Natural killer cell (primary cell): Measurements from ENCODE around the gene ZEB2. TPM values are rescaled to one million over a fixed set of nuclear protein-coding genes. Genes with fewer than 3 reads are reported as not detected.

Experiments used
- ATAC-seq, 3 donors: fragments of 150-1000 bp in 2 of 3; fragments of 200-7000 bp in 1 of 3; cut with Tn5 transposase; 1 replicate in 1 of 3; 2 replicates in 2 of 3; pipeline ENCODE4 v1.10.0; 2021; ENCODE audit warnings: mild to moderate bottlenecking in 2 of 3, moderate library complexity in 2 of 3
- DNase-seq, 2 donors: peaks; one replicate each; pipeline versions ENCODE4 v3.0.0 to v3.0.0-alpha.2; 2013 to 2021; ENCODE audit warnings: mixed read lengths in 1 of 2
- H3K27ac ChIP-seq: one replicate; pipeline ENCODE4 v1.5.1; 2013; ENCODE audit warnings: mild to moderate bottlenecking, low read length
- H3K27me3 ChIP-seq: one replicate; pipeline ENCODE4 v1.6.1; 2013; ENCODE audit warnings: low read length; ENCODE audit not compliant: control insufficient read depth, insufficient read depth
- H3K36me3 ChIP-seq: one replicate; pipeline ENCODE4 v1.6.1; 2013; ENCODE audit warnings: low read length; ENCODE audit not compliant: control insufficient read depth, insufficient read depth
- H3K4me1 ChIP-seq: one replicate; pipeline ENCODE4 v1.6.1; 2013; ENCODE audit warnings: low read length; ENCODE audit not compliant: control insufficient read depth, insufficient read depth
- H3K4me3 ChIP-seq: one replicate; pipeline ENCODE4 v1.5.1; 2013; ENCODE audit warnings: low read length
- H3K9me3 ChIP-seq: one replicate; pipeline ENCODE4 v1.6.1; 2013; ENCODE audit warnings: low read length; ENCODE audit not compliant: control insufficient read depth, insufficient read depth
- H3K27ac Mint-ChIP-seq, 2 donors: one replicate each; pipeline ENCODE4 v1.8.0; 2022; ENCODE audit warnings: mild to moderate bottlenecking in 2 of 2, mixed read lengths in 2 of 2, moderate library complexity in 1 of 2
- H3K27me3 Mint-ChIP-seq, 2 donors: one replicate each; pipeline ENCODE4 v1.8.0; 2022; ENCODE audit warnings: low read depth in 2 of 2, mixed read lengths in 2 of 2
- H3K36me3 Mint-ChIP-seq: one replicate; pipeline ENCODE4 v1.8.0; 2022; ENCODE audit warnings: mixed read lengths
- H3K4me1 Mint-ChIP-seq, 2 donors: one replicate each; pipeline ENCODE4 v1.8.0; 2022; ENCODE audit warnings: mixed read lengths in 2 of 2
- H3K4me3 Mint-ChIP-seq: one replicate; pipeline ENCODE4 v1.8.0; 2022; ENCODE audit warnings: mild to moderate bottlenecking, moderate library complexity, mixed read lengths
- H3K9me3 Mint-ChIP-seq, 2 donors: one replicate each; pipeline ENCODE4 v1.8.0; 2022; ENCODE audit warnings: mixed read lengths in 2 of 2
- CTCF ChIP-seq: fragments of 200-600 bp; IDR thresholded peaks from one replicate; pipeline ENCODE4 v1.8.0; 2022; ENCODE audit warnings: antibody characterized with exemption
- WGBS: methylation state at CpG from one replicate; pipeline ENCODE4 v1.1.7; 2013; ENCODE audit warnings: missing lambda C conversion rate; ENCODE audit not compliant: insufficient coverage; 5-methylcytosine and 5-hydroxymethylcytosine counted together
- intact Hi-C: fragments of 100-400 bp; cut with micrococcal nuclease; formaldehyde crosslinking; loops from one replicate; pipeline ENCODE4 v1.14.2; 2022
- total RNA-seq, 4 donors: library from RNA; stranded (reverse); fragments of 120-200 nt in 1 of 4; gene quantifications; one replicate each; pipeline versions ENCODE4 v1.2.3 to v1.2.4, GENCODE V29; 2013 to 2022

Gene ZEB2
- total RNA-seq, 3 donors from 2014 or later (not counting 1 experiment from before 2014, with no cell fraction given): 718 to 1,143 (median 944) TPM

DNA sequence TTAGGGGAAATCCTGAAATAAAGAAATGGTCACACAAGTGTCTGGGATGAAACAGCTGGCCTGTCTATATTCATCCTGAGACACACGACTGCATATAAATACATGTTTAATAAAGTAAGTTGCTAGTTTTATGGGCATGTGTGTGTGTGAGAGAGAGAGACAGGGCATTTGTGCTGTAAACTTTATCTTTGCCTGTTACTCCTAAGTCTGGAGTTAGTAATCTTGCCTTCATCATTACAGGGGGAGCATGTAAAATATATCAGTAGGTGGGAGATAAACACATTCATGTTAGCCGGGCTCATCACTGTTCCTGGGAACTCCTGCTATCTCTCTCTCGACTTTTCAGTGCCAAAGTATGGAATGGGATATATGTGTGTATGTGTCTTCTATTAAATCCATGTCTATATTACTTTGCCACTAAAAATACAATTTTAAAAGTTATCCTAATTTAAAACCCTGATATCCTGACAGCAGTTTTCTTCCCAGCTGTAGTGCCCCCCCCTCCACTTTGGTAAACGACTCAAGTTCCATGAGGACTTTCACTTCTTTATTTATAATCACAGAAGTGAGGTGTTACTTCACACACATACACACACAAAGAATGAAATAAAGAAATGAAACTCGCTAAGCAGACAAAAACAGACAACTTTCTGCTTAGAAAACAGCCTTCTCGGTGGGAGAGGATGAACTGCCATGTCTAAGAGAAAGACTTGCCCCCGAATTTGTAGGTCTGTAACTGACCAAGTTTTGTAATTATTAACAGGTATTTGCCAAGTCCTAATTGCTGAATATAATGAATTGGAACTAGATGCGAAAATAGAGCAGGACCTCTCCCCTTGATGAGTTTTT is 947 bp downstream of the ZEB2 start:
- H3K9me3 Mint-ChIP-seq: peaks cover 0 to 2% of the 10 kb centered on the region in 2 donors
- H3K4me1 Mint-ChIP-seq: peaks cover 36% of the 10 kb centered on the region in 2 donors
- no peak overlapping the region for H3K27ac Mint-ChIP-seq
- Histone ChIP-seq H3K27me3 (no peaks in the 10 kb centered on the region), H3K4me1 (peaks cover 24% of the 10 kb centered on the region), H3K4me3 (peak overlapping the region; percentile 85), H3K36me3 (peaks cover 8% of the 10 kb centered on the region), H3K9me3 (no peaks in the 10 kb centered on the region), H3K27ac (peak overlapping the region; percentile 99)
- peaks cover 0 to 5% of the 10 kb centered on the region in 2 donors for H3K27me3 Mint-ChIP-seq
- peaks cover 18% of the 10 kb centered on the region for H3K36me3 Mint-ChIP-seq
- no peak for ATAC-seq
- intact Hi-C loops: loop anchor here (2.0 kb wide), 1 partner anchor 14 kb away; no protein-coding TSS in a partner anchor
- no peak overlapping the region for H3K4me3 Mint-ChIP-seq
- WGBS: 8% methylated on average over 5 of the region's 8 CpGs
- DNase-seq: peak in 1 of 2 donors; percentile 29
- no peak for TF ChIP-seq CTCF

GRCh38 chr2:144517866-144518747 is 1.8 kb downstream of the ZEB2 start:
- H3K36me3 Mint-ChIP-seq: peaks cover 20% of the 10 kb centered on the region
- intact Hi-C loops: loop anchor here (1.0 to 2.0 kb wide), 3 partner anchors 10 to 141 kb away; no protein-coding TSS in a partner anchor
- peaks cover 0 to 5% of the 10 kb centered on the region in 2 donors for H3K27me3 Mint-ChIP-seq
- Histone ChIP-seq H3K27me3 (no peaks in the 10 kb centered on the region), H3K4me3 (peak overlapping the region; percentile 85), H3K27ac (peak overlapping the region; percentile 99), H3K4me1 (peaks cover 25% of the 10 kb centered on the region), H3K36me3 (peaks cover 8% of the 10 kb centered on the region), H3K9me3 (no peaks in the 10 kb centered on the region)
- peaks cover 39% of the 10 kb centered on the region in 2 donors for H3K4me1 Mint-ChIP-seq
- ATAC-seq (no peak), DNase-seq (peak in 1 of 2 donors; percentile 45)
- peaks cover 0 to 2% of the 10 kb centered on the region in 2 donors for H3K9me3 Mint-ChIP-seq
- WGBS: under 1% methylated on average over 14 of the region's 21 CpGs
- TF ChIP-seq CTCF: no peak
- no peak overlapping the region for H3K27ac Mint-ChIP-seq
- no peak overlapping the region for H3K4me3 Mint-ChIP-seq

DNA sequence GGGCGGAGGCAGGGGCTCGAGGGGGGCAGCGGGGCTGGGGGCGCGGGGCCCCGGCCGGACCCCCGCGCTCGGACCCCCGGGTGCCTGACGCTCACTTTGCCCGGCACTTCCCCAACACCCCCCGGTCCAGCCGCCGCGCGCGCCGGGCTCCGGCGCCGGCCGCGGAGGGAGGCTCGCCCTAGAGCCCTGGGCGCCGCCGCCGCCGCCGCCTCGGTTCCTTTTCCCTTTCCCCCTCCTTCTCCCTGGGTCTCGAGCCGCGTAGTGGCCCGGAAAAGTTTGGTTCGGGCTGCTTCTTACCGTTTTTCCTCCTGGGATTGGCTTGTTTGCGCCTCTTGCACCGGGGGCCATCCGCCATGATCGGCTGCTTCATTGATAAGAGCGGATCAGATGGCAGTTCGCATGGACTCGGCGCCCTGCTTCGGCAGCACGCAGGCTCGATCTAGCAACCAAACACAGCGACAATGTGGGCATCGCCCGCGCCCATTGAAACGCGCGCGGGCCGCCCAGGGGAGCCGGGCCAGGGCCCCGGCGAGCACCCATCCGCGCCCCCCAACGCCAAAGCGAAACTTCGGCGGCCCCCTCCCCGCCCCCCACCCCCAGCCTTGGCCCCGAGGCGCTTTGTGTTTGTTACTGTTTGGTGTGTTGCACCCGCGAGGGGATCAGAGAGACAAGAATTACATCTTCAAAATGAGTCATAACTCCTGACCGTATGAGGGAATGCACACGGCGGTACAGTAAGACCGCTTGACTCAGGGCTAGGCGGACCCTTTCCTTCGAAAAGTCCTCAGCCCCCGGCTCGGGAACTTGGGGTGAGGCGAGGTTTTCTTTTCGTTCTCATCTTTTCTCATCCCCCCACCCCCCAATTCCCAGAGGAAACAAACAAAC is 2.7 kb downstream of the ZEB2 start:
- peaks cover 0 to 5% of the 10 kb centered on the region in 2 donors for H3K27me3 Mint-ChIP-seq
- peak; percentile 67 to 80 for DNase-seq
- H3K27ac ChIP-seq: peak overlapping the region; percentile 99
- H3K36me3 Mint-ChIP-seq: peaks cover 20% of the 10 kb centered on the region
- peak; percentile 54 to 75 (median 68) for ATAC-seq
- intact Hi-C loops: loop anchor here (1.0 to 2.0 kb wide), 2 partner anchors 9 to 142 kb away; no protein-coding TSS in a partner anchor
- peaks cover 28% of the 10 kb centered on the region for H3K4me1 ChIP-seq
- H3K4me1 Mint-ChIP-seq: peaks cover 39% of the 10 kb centered on the region in 2 donors
- no peaks in the 10 kb centered on the region for H3K27me3 ChIP-seq
- H3K9me3 Mint-ChIP-seq: peaks cover 0 to 2% of the 10 kb centered on the region in 2 donors
- no peak overlapping the region for H3K27ac Mint-ChIP-seq
- WGBS: under 1% methylated on average over 79 of the region's 83 CpGs
- peaks cover 10% of the 10 kb centered on the region for H3K36me3 ChIP-seq
- no peak overlapping the region for H3K4me3 Mint-ChIP-seq
- TF ChIP-seq CTCF: no peak
- peak overlapping the region; percentile 85 for H3K4me3 ChIP-seq
- no peaks in the 10 kb centered on the region for H3K9me3 ChIP-seq
